NCI-H1694 treated with DMSO at 0.1 percent for 48 hours (cell line): ENCODE data around the gene SEPTIN11.

Source experiments
- DNase-seq: peaks from one replicate; lab custom pipeline; 2025; lab: John Stamatoyannopoulos, UW

The SEPTIN11 gene

GRCh38 chr4:76979236-76979635 is 29.7 kb downstream of the SEPTIN11 start:
- no peak for DNase-seq

- no peak for DNase-seq
Observed at GRCh38 chr4:76980261-76980660, 30.7 kb downstream of the SEPTIN11 start.

GRCh38 chr4:76981644-76982043 is 32.1 kb downstream of the SEPTIN11 start:
- DNase-seq: no peak

- no peak for DNase-seq
Observed at GRCh38 chr4:76982638-76983584, 33.4 kb downstream of the SEPTIN11 start.

GRCh38 chr4:76984127-76984526 is 34.6 kb downstream of the SEPTIN11 start:
- DNase-seq: no peak

- DNase-seq: no peak
Observed at GRCh38 chr4:76984788-76985211, 35.2 kb downstream of the SEPTIN11 start.

GRCh38 chr4:76987153-76987591 is 37.6 kb downstream of the SEPTIN11 start:
- no peak for DNase-seq

GRCh38 chr4:76987685-76988084 is 38.1 kb downstream of the SEPTIN11 start:
- DNase-seq: no peak

GRCh38 chr4:76989391-76990061 is 40.0 kb downstream of the SEPTIN11 start:
- no peak for DNase-seq

GRCh38 chr4:76990288-76991080 is 40.9 kb downstream of the SEPTIN11 start:
- DNase-seq: no peak

- DNase-seq: no peak
Observed at GRCh38 chr4:76991161-76991660, 41.7 kb downstream of the SEPTIN11 start.

GRCh38 chr4:76993787-76994641 is 44.5 kb downstream of the SEPTIN11 start:
- no peak for DNase-seq

GRCh38 chr4:76995776-76996175 is 46.2 kb downstream of the SEPTIN11 start:
- no peak for DNase-seq

GRCh38 chr4:76996445-76996844 is 46.9 kb downstream of the SEPTIN11 start:
- no peak for DNase-seq

GRCh38 chr4:76997077-76997476 is 47.5 kb downstream of the SEPTIN11 start:
- no peak for DNase-seq

- DNase-seq: no peak
Observed at GRCh38 chr4:76997532-76997931, 48.0 kb downstream of the SEPTIN11 start.

GRCh38 chr4:76998251-76998901 is 48.8 kb downstream of the SEPTIN11 start:
- DNase-seq: no peak
